Tibial nerve (tissue), 3 donors: ENCODE data around the gene REEP5.

Experiments used
- EP300 ChIP-seq, 2 donors: sonication (generic); formaldehyde crosslinking; IDR thresholded peaks; one replicate each; pipeline ENCODE4 v1.6.1; 2017; ENCODE audit warnings: antibody characterized with exemption in 2 of 2, mild to moderate bottlenecking in 1 of 2
- POLR2A ChIP-seq, 2 donors: fragments of 450-650 bp; IDR thresholded peaks; one replicate each; pipeline ENCODE4 v1.6.1; 2017; ENCODE audit warnings: antibody characterized with exemption in 2 of 2, mild to moderate bottlenecking in 2 of 2, moderate library complexity in 2 of 2

DNA sequence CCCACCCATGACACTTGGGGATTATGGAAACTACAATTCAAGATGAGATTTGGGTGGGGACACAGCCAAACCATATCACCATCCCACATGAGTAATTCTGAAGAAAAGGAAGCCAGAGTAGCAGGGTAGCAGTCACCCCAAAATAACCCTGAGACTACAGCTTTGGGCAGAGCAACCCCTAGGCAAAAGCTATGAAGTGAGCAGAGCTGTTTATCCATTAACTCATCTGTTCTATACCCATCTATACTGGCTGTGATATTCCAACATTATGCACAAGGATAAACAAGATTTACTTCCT, 12.3 kb upstream of the REEP5 start:
- TF ChIP-seq EP300 (IDR thresholded peaks at IDR 0.05) (no peak), POLR2A (IDR thresholded peaks at IDR 0.05) (no peak)
